Endothelial cell of umbilical vein (primary cell): ENCODE results near the gene FILIP1. TPM values are rescaled to one million over a fixed set of nuclear protein-coding genes. Genes with fewer than 3 reads are reported as not detected.

Experiments
- BruUV-seq: library from RNA; stranded (reverse); fragments of 400-500 nt; replicated peaks from 2 replicates; lab custom pipeline; 2021; lab: Mats Ljungman, UMichigan
- CTCF ChIA-PET: fragments of 300-600, 350-600 bp; sonication (Branson Sonifier 250); formaldehyde crosslinking; loops from one replicate; lab custom pipeline; 2021; ENCODE audit warnings: antibody characterized with exemption, inconsistent platforms; lab: Charles Lee
- POLR2A ChIA-PET: fragments of 300-600, 350-600 bp; sonication (Branson Sonifier 250); formaldehyde crosslinking; loops from one replicate; lab custom pipeline; 2021; ENCODE audit warnings: antibody characterized with exemption, inconsistent platforms; lab: Charles Lee
- DNase-seq: peaks from one replicate; pipeline ENCODE4 v3.0.0-alpha.2; 2011; ENCODE audit warnings: low read depth, low spot score
- FAIRE-seq: peaks from 2 replicates; lab custom pipeline; 2011; peaks lifted over from hg19 to GRCh38; lab: Jason Lieb, UNC
- H2AFZ ChIP-seq: 2 replicates; pipeline ENCODE4 v1.6.0; 2012; ENCODE audit warnings: low read depth, low read length, control low read depth, inconsistent platforms
- H3K27ac ChIP-seq: 2 replicates; pipeline ENCODE4 v1.5.1; 2011; ENCODE audit warnings: low read depth, mild to moderate bottlenecking, control low read depth, low read length, moderate library complexity; ENCODE audit not compliant: insufficient read depth
- H3K27me3 ChIP-seq, 2 experiments: 2 replicates each; pipeline versions ENCODE4 v1.6.0 to v1.6.1; 2011; ENCODE audit warnings: low read length in 2 of 2, mixed read lengths in 1 of 2; ENCODE audit not compliant: control insufficient read depth in 2 of 2, insufficient read depth in 2 of 2
- H3K36me3 ChIP-seq, 2 experiments: 2 replicates in 1 of 2; 3 replicates in 1 of 2; pipeline ENCODE4 v1.5.1; 2011; ENCODE audit warnings: low read length in 2 of 2, mild to moderate bottlenecking in 1 of 2, moderate library complexity in 1 of 2; ENCODE audit not compliant: control insufficient read depth in 2 of 2, insufficient read depth in 2 of 2; ENCODE audit errors: extremely low read depth in 1 of 2
- H3K4me1 ChIP-seq: 3 replicates; pipeline ENCODE4 v1.5.1; 2011; ENCODE audit warnings: mild to moderate bottlenecking, low read length; ENCODE audit not compliant: control insufficient read depth, insufficient read depth; ENCODE audit errors: extremely low read depth
- H3K4me2 ChIP-seq: 2 replicates; pipeline ENCODE4 v1.6.1; 2011; ENCODE audit warnings: low read length, control low read depth, mixed read lengths; ENCODE audit not compliant: insufficient read depth
- H3K4me3 ChIP-seq, 3 experiments: fragments of 200-600 bp in 1 of 3; sonication (generic), shearing (Covaris generic) in 1 of 3; replicated peaks in 1 of 3; 2 replicates each; pipeline ENCODE4 v1.5.1; 2011 to 2016; ENCODE audit warnings: control low read depth in 3 of 3, low read length in 3 of 3, mild to moderate bottlenecking in 2 of 3, inconsistent platforms in 1 of 3, low read depth in 1 of 3, moderate library complexity in 1 of 3; ENCODE audit not compliant: insufficient read depth in 1 of 3
- H3K79me2 ChIP-seq: 2 replicates; pipeline ENCODE4 v1.6.0; 2012; ENCODE audit warnings: low read length, inconsistent platforms; ENCODE audit not compliant: control insufficient read depth, insufficient read depth
- H3K9ac ChIP-seq: replicated peaks from 2 replicates; pipeline ENCODE3; 2011; ENCODE audit warnings: low read length, control low read depth; ENCODE audit not compliant: insufficient read depth; ENCODE audit errors: extremely low read depth
- H3K9me1 ChIP-seq: replicated peaks from 3 replicates; pipeline ENCODE4 v1.6.0; 2011; ENCODE audit warnings: mild to moderate bottlenecking, low read length; ENCODE audit not compliant: control insufficient read depth, insufficient read depth; ENCODE audit errors: extremely low read depth
- H3K9me3 ChIP-seq: replicated peaks from 2 replicates; pipeline ENCODE4 v1.5.1; 2012; ENCODE audit warnings: low read length, inconsistent platforms; ENCODE audit not compliant: control insufficient read depth, insufficient read depth
- H4K20me1 ChIP-seq: replicated peaks from 2 replicates; pipeline ENCODE3; 2011; ENCODE audit warnings: mild to moderate bottlenecking, low read length; ENCODE audit not compliant: control insufficient read depth, insufficient read depth; ENCODE audit errors: extremely low read depth
- EZH2 ChIP-seq: IDR thresholded peaks from 2 replicates; pipeline ENCODE4 v1.6.1; 2012; ENCODE audit warnings: borderline replicate concordance, low read depth, mild to moderate bottlenecking, moderate library complexity, low read length, inconsistent platforms; ENCODE audit not compliant: severe bottlenecking
- FOS ChIP-seq: IDR thresholded peaks from 2 replicates; pipeline ENCODE4 v1.6.1; 2011; ENCODE audit warnings: mild to moderate bottlenecking, low read length, moderate library complexity, borderline replicate concordance; ENCODE audit not compliant: insufficient read depth
- GATA2 ChIP-seq: IDR thresholded peaks from 2 replicates; pipeline ENCODE4 v1.7.0; 2011; ENCODE audit warnings: low read depth, mild to moderate bottlenecking, moderate library complexity, mixed read lengths, low read length; ENCODE audit not compliant: insufficient read length, insufficient read depth
- JUN ChIP-seq: IDR thresholded peaks from 2 replicates; pipeline ENCODE4 v1.6.1; 2011; ENCODE audit warnings: borderline replicate concordance, low read depth; ENCODE audit not compliant: insufficient read length, insufficient read depth
- MYC ChIP-seq: IDR thresholded peaks from one replicate; pipeline ENCODE4 v1.6.1; 2011; ENCODE audit warnings: mild to moderate bottlenecking, low read depth, low read length
- POLR2A ChIP-seq: IDR thresholded peaks from 2 replicates; pipeline ENCODE4 v1.6.1; 2012; ENCODE audit warnings: low read depth, mild to moderate bottlenecking, control low read depth, low read length
- POLR2AphosphoS5 ChIP-seq: IDR thresholded peaks from 2 replicates; pipeline ENCODE4 v1.6.1; 2012; ENCODE audit warnings: low read depth, mild to moderate bottlenecking, control low read depth, low read length, moderate library complexity; ENCODE audit not compliant: insufficient read depth
- dilution Hi-C: fragments of 300-500 bp; cut with MboI; formaldehyde crosslinking; loops from one replicate; pipeline ENCODE4 v1.15.0; 2019; ENCODE audit warnings: low sequenced_read_pairs; ENCODE audit not compliant: extremely low pct_ligation_motif_present
- intact Hi-C: fragments of 100-400 bp; cut with micrococcal nuclease; formaldehyde crosslinking; loops from one replicate; pipeline ENCODE4 v1.10.0; 2022
- polyA plus RNA-seq, 4 experiments: library from polyadenylated mRNA; depleted of rRNA in 3 of 4; stranded (reverse) in 3 of 4; unstranded in 1 of 4; fragments of >200 nt; gene quantifications; 2 replicates each; pipeline versions ENCODE4 v1.2.1 to v1.2.3, GENCODE V29; 2011 to 2012; ENCODE audit warnings: missing spikeins in 1 of 4
- total RNA-seq: library from RNA; stranded (reverse); gene quantifications from 2 replicates; pipeline ENCODE4 v1.2.3, GENCODE V29; 2021
- TF ChIP-seq, protein P1 (sequence below): IDR thresholded peaks from 2 replicates; pipeline ENCODE4 v1.6.1; 2011; ENCODE audit not compliant: insufficient read depth, insufficient read length
- TF ChIP-seq, protein P2 (sequence below), 2 donors: IDR thresholded peaks; 1 replicate in 1 of 2; 2 replicates in 1 of 2; pipeline ENCODE4 v1.5.1; 2011; ENCODE audit warnings: low read length in 2 of 2, mild to moderate bottlenecking in 2 of 2, moderate library complexity in 2 of 2, control low read depth in 1 of 2, inconsistent platforms in 1 of 2, low read depth in 1 of 2; ENCODE audit not compliant: insufficient read depth in 1 of 2; ENCODE audit errors: extremely low read depth in 1 of 2

The FILIP1 gene
- total and polyA plus RNA-seq, 2 donors (not counting 3 experiments of a cell fraction or from before 2014, with no cell fraction given) = 2.8 to 13.7 TPM

GRCh38 chr6:75479712-75480111 lies 13.9 kb downstream of the FILIP1 start:
- Histone ChIP-seq H4K20me1 (no peaks in the 10 kb centered on the region), H3K79me2 (no peaks in the 10 kb centered on the region), H2AFZ (no peak overlapping the region), H3K9me3 (no peaks in the 10 kb centered on the region), H3K9ac (no peak overlapping the region), H3K27me3 (no peaks in the 10 kb centered on the region), H3K4me2 (no peak overlapping the region), H3K4me1 (peaks cover 32% of the 10 kb centered on the region), H3K36me3 (no peaks in the 10 kb centered on the region), H3K9me1 (no peaks in the 10 kb centered on the region), H3K27ac (no peak overlapping the region), H3K4me3 (no peak overlapping the region)
- no peak for TF ChIP-seq POLR2AphosphoS5
- no peak for TF ChIP-seq POLR2A
- no peak for TF ChIP-seq JUN
- no peak for TF ChIP-seq FOS
- no peak for TF ChIP-seq MYC
- TF ChIP-seq, protein P1, sequence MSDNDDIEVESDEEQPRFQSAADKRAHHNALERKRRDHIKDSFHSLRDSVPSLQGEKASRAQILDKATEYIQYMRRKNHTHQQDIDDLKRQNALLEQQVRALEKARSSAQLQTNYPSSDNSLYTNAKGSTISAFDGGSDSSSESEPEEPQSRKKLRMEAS = no peak
- TF ChIP-seq, protein P2, sequence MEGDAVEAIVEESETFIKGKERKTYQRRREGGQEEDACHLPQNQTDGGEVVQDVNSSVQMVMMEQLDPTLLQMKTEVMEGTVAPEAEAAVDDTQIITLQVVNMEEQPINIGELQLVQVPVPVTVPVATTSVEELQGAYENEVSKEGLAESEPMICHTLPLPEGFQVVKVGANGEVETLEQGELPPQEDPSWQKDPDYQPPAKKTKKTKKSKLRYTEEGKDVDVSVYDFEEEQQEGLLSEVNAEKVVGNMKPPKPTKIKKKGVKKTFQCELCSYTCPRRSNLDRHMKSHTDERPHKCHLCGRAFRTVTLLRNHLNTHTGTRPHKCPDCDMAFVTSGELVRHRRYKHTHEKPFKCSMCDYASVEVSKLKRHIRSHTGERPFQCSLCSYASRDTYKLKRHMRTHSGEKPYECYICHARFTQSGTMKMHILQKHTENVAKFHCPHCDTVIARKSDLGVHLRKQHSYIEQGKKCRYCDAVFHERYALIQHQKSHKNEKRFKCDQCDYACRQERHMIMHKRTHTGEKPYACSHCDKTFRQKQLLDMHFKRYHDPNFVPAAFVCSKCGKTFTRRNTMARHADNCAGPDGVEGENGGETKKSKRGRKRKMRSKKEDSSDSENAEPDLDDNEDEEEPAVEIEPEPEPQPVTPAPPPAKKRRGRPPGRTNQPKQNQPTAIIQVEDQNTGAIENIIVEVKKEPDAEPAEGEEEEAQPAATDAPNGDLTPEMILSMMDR (IDR thresholded peaks at IDR 0.05; ENCODE audit: extremely low read depth in 1 of 2, insufficient read depth in 1 of 2, low read depth in 1 of 2, low read length in 2 of 2) = no peak
- TF ChIP-seq EZH2 = no peak
- no peak for TF ChIP-seq GATA2
- CTCF ChIA-PET = interaction anchor here (1.0 kb wide), 1 partner anchor 33 kb away, joined by 3 read pairs; no protein-coding TSS in a partner anchor
- dilution Hi-C loops (no loop called here), intact Hi-C loops (loop anchor here (1.0 to 5.0 kb wide), 2 partner anchors 61 to 182 kb away; no protein-coding TSS in a partner anchor)
- BruUV-seq = no TSS peak
- DNase-seq (no peak), FAIRE-seq (no peak)
- POLR2A ChIA-PET = no interaction called here
